Vein endothelial cell (primary cell): Measurements from ENCODE around the gene ANKFY1. TPM values are rescaled to one million over a fixed set of nuclear protein-coding genes. Genes with fewer than 3 reads are reported as not detected.

Experiments
- small RNA-seq: library from RNA; depleted of rRNA; stranded (forward); fragments of <200 nt; gene quantifications from one replicate; pipeline ENCODE3, GENCODE V24; 2012
- total RNA-seq: library from RNA; depleted of rRNA; stranded (reverse); fragments of >200 nt; gene quantifications from 2 replicates; pipeline ENCODE4 v1.2.3, GENCODE V29; 2012

Gene ANKFY1
- total RNA-seq: 43.5 and 45.4 TPM in 2 replicates

GRCh38 chr17:4263282-4264215 is at the start of gene ANKFY1:
Gene ANKFY1 (minus strand): TSS chr17:4263979. CDS start chr17:4263941, 38 bp downstream.

Small RNA genes lying within 50 kb of the gene (small RNA-seq; reads per million reads assigned to genes)
- gene RF00019: not detected

Other genes starting within 250 kb of the ANKFY1 start
- 58.0 and 58.8 TPM in 2 replicates for gene ZZEF1, start 120.9 kb downstream of the ANKFY1 start, total RNA-seq
- gene CYB5D2, start 120.8 kb downstream of the ANKFY1 start, total RNA-seq: 28.8 and 39.5 TPM in 2 replicates
- 56.8 and 67.8 TPM in 2 replicates for gene UBE2G1, start 102.7 kb upstream of the ANKFY1 start, total RNA-seq
- 0.57 and 0.98 TPM in 2 replicates for gene SPNS3, start 170.0 kb upstream of the ANKFY1 start, total RNA-seq
- 36.3 and 44.2 TPM in 2 replicates for gene SPNS2, start 234.9 kb upstream of the ANKFY1 start, total RNA-seq